GM10248 (cell line): Measurements from ENCODE around the gene ANO2.

Experiments
- CTCF ChIA-PET: fragments of 300-600 bp; sonication (Branson Sonifier 250); formaldehyde crosslinking; extraction: SDS; loops from one replicate; lab custom pipeline; 2021; ENCODE audit warnings: antibody characterized with exemption; lab: Yijun Ruan, JAX
- POLR2A ChIA-PET: fragments of 350-650 bp; sonication (Branson Sonifier 250); formaldehyde crosslinking; extraction: SDS; loops from one replicate; lab custom pipeline; 2020; ENCODE audit warnings: antibody characterized with exemption; lab: Yijun Ruan, JAX
- DNase-seq: peaks from one replicate; pipeline ENCODE4 v3.0.0; 2012; ENCODE audit errors: extremely low spot score
- TF ChIP-seq, protein P1 (sequence below): IDR thresholded peaks from 2 replicates; pipeline ENCODE4 v1.5.1; 2012; ENCODE audit warnings: mild to moderate bottlenecking, low read depth; ENCODE audit errors: extremely low read depth, missing control alignments, control extremely low read depth

Gene ANO2

DNA sequence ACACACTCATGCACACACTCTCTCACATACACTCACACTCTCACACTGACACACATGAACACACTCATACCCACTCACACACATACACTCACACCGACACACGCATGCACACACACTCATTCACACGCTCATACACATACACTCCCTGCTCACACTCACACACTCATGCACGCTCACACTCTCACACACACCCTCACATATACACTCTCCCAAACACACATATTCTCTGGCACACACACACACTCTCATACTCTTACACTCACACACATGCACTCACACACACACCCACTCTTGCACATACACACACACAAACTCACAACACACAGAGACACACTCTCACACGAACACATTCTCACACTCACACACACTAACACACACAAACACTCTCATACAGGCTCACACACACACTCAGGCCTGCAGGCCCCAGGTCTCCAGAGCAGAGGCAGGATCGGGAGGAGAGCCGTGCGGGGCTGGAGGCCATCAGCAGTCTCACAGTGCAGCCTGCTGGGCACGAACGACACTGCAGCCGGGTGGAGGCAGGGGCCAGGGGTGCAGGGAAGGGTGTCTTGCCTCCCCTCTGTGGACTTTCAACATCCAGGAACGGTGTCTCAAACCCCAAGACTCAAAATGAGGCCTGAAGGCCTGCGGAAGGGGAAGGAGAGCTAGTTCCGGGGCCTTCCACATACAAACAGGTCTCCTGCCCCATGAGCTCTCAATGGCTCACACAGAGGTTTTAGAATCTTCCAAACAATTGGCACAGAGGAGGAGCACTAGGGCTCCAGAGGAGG lies 148.7 kb downstream of the ANO2 start:
- TF ChIP-seq, protein P1, sequence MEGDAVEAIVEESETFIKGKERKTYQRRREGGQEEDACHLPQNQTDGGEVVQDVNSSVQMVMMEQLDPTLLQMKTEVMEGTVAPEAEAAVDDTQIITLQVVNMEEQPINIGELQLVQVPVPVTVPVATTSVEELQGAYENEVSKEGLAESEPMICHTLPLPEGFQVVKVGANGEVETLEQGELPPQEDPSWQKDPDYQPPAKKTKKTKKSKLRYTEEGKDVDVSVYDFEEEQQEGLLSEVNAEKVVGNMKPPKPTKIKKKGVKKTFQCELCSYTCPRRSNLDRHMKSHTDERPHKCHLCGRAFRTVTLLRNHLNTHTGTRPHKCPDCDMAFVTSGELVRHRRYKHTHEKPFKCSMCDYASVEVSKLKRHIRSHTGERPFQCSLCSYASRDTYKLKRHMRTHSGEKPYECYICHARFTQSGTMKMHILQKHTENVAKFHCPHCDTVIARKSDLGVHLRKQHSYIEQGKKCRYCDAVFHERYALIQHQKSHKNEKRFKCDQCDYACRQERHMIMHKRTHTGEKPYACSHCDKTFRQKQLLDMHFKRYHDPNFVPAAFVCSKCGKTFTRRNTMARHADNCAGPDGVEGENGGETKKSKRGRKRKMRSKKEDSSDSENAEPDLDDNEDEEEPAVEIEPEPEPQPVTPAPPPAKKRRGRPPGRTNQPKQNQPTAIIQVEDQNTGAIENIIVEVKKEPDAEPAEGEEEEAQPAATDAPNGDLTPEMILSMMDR: peak; percentile 31
- peak; percentile 30 for DNase-seq
- POLR2A ChIA-PET: no interaction called here
- CTCF ChIA-PET: interaction anchor here (1.2 kb wide), 1 partner anchor 51 kb away, joined by 4 read pairs; no protein-coding TSS in a partner anchor

GRCh38 chr12:5794156-5794555 lies 150.9 kb downstream of the ANO2 start:
- no peak for DNase-seq
- CTCF ChIA-PET: interaction anchor here (1.8 to 2.3 kb wide), 2 partner anchors 17 to 49 kb away, joined by 3 to 7 read pairs; no protein-coding TSS in a partner anchor
- TF ChIP-seq, protein P1: no peak
- POLR2A ChIA-PET: no interaction called here

DNA sequence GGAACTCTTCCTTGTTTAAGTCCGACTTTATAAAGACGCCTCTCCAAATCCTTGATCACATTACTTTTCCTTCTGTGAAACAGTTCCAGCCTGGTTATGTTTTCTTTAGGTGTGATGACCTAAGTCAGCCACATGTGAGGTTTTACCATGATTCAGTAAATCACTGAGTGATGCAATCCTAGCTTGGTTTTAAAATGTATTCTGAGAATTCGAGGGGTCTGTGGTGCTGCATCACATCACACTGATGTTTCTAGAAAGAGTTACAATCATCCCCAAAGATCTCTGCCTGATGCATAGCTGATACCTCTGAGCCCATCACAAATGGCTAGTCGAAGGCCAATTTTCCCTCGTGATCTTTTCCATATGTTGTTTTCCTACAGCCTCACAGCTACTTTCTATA lies 152.7 kb downstream of the ANO2 start:
- no peak for DNase-seq
- CTCF ChIA-PET: interaction anchor here (1.7 to 2.3 kb wide), 3 partner anchors 10 to 47 kb away, joined by 6 to 9 read pairs (median 7); no protein-coding TSS in a partner anchor
- TF ChIP-seq, protein P1: no peak
- POLR2A ChIA-PET: no interaction called here

GRCh38 chr12:5789469-5789968 lies 155.5 kb downstream of the ANO2 start:
- CTCF ChIA-PET: no interaction called here
- no peak for DNase-seq
- POLR2A ChIA-PET: no interaction called here
- TF ChIP-seq, protein P1: no peak

DNA sequence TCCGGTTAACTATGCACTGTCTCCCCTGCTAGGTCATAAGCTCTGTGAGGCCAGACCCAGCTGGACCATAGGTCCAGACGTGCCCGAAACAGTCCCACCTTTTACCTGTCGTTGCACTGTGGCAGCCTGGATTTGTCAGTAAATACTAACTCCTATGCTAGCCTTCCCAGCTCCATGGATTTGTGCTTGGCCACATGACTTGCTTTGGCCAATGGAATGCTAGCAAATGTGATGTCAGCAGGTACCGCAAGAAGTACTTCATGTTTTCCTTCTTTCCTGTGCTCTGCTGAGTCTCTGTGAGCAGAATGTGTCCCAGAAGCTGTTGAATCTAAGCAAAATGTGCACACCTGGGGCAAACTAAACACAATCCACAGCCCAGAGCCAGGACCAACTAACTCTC lies 157.2 kb downstream of the ANO2 start:
- POLR2A ChIA-PET: no interaction called here
- CTCF ChIA-PET: interaction anchor here (1.5 kb wide), 1 partner anchor 11 kb away, joined by 5 read pairs; no protein-coding TSS in a partner anchor
- DNase-seq: no peak
- TF ChIP-seq, protein P1: no peak

DNA sequence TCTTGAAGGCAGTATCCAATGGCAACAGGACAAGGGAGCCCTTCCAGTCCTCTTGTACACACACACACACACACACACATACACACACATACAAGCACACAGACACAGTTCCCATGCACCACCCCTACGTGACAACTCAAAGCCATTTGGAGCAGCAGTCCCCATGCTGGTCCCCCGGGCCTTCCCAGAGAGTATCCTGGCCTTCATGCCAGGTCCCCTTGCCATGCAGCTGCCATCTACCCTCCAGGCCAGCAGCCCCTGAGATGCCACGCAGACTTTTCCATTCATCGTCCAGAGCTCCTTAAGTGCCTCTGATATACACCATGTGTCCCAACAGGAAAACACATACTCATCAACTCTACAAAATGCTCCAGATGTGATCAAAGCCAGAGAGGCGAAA lies 159.5 kb downstream of the ANO2 start:
- TF ChIP-seq, protein P1: no peak
- no peak for DNase-seq
- CTCF ChIA-PET: interaction anchor here (1.2 to 1.6 kb wide), 2 partner anchors 10 to 40 kb away, joined by 3 to 4 read pairs; no protein-coding TSS in a partner anchor

More for the DNA sequence above, 159.5 kb downstream of the ANO2 start:
- POLR2A ChIA-PET: interaction anchor here (1.4 kb wide), 1 partner anchor 17 kb away, joined by 3 read pairs; no protein-coding TSS in a partner anchor
